Spleen (tissue), 7 donors: ENCODE measurements around the gene VANGL1.

Experiments
- CTCF ChIP-seq, 11 experiments: fragments of 200-600 bp in 7 of 11; fragments of 450-650 bp in 4 of 11; sonication (generic) in 4 of 11; IDR thresholded peaks in 8 of 11; conservative IDR thresholded peaks in 3 of 11; 1 replicate in 7 of 11; 2 replicates in 4 of 11; pipeline versions ENCODE4 v1.4.0 to v1.8.0; 2016 to 2021; ENCODE audit warnings: antibody characterized with exemption in 11 of 11, inconsistent platforms in 4 of 11, mild to moderate bottlenecking in 1 of 11
- POLR2A ChIP-seq, 3 donors: fragments of 450-650 bp; IDR thresholded peaks; one replicate each; pipeline ENCODE4 v1.5.1; 2017; ENCODE audit warnings: antibody characterized with exemption in 3 of 3, mild to moderate bottlenecking in 1 of 3
- donor health status: DM: no; HTN: no; CAD: no; lungs with moderate emphysema.
- donor health status: DM: no; HTN: no; CAD: no.
- donor health status: DM: no; HTN: no; CAD: no.

GRCh38 chr1:115660151-115660550 is 18.4 kb downstream of the VANGL1 start:
- TF ChIP-seq CTCF (IDR thresholded peaks at IDR 0.05 in 8 of 11, conservative IDR thresholded peaks at IDR 0.05 in 3 of 11) (no peak), POLR2A (IDR thresholded peaks at IDR 0.05) (no peak)
